Stimulated activated CD8-positive, alpha-beta memory T cell treated with anti-CD3 and anti-CD28 coated beads, Interleukin-15, amount 100 ng/mL, for 4 hours (primary cell): ENCODE data around the gene CD209.
"Not testable (repeated sequence)": the region's sequence is repeated elsewhere in the genome, so short reads cannot be mapped to it uniquely, and the experiment has no call there.

Experiments used
- DNase-seq, 2 donors: peaks; one replicate each; pipeline ENCODE4 v3.0.0-alpha.2; 2020; ENCODE audit warnings: low read depth in 2 of 2

Gene CD209

GRCh38 chr19:7746903-7747884 is at the start of gene CD209:
TSS of gene CD209 (minus strand) at chr19:7747534. CDS start at chr19:7747511, 23 bp downstream.
- DNase-seq = no peak

GRCh38 chr19:7795555-7796161 is 48.3 kb upstream of the CD209 start:
- DNase-seq = no peak

DNA sequence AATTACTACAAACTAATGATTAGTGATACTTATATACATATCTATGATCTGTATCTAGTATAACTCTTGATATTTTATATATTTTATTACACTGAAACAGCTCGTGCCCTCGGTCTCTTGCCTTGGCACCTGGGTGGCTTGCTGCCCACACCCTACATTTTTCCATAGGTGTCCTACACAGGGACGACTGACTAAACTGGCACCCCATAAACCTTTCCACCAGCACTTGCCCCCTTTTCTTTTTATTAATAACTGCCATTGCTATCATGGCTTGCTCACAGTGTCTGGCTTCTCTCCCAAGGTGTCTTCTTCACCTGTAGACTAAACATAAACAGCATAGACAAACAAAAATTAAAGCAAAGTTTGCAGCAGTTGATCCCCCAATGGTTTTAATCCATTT is 46.2 kb upstream of the CD209 start:
- no peak for DNase-seq

- DNase-seq = not testable (repeated sequence)
Measured at GRCh38 chr19:7792701-7793100, 45.4 kb upstream of the CD209 start.

DNA sequence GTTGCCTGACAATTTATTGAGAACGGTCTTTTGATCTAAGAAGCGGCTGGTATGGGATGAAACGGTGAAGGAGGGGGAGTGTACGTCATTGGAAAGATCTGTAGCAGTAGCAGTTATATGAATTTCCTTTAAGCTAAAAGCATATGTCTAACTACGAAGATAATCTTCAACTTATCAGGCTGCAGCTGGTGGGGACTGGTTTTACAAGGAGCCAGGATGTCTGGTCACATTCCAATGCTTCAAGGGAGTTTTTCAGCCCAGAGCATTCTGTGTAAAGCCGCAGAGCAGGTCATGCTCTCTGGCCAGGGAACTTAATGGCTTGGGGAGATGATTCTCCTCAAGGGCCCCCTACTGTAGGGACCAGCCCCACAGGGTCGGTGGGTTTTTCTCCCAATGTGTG is 44.9 kb upstream of the CD209 start:
- DNase-seq = no peak

GRCh38 chr19:7790416-7790815 is 43.1 kb upstream of the CD209 start:
- no peak for DNase-seq

DNA sequence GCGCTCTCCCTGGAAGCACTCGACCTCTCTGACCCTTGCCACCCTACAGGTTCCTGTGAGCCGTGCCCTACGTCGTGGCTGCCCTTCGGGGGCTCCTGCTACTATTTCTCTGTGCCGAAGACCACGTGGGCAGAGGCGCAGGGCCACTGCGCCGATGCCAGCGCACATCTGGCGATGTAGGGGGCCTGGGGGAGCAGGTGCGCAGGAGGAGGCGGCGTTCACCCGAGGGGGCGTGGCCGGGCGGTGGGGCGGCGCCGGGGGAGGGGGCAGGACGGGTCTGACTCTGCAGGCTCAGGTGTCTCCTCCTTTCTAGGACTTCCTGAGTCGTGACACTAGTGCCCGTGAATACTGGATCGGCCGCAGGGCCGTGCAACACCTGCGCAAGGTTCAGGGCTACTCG is 42.1 kb upstream of the CD209 start:
- DNase-seq = no peak

- no peak for DNase-seq
Measured at GRCh38 chr19:7788933-7789323, 41.6 kb upstream of the CD209 start.

- DNase-seq = no peak
Measured at GRCh38 chr19:7788178-7788932, 41.0 kb upstream of the CD209 start.

DNA sequence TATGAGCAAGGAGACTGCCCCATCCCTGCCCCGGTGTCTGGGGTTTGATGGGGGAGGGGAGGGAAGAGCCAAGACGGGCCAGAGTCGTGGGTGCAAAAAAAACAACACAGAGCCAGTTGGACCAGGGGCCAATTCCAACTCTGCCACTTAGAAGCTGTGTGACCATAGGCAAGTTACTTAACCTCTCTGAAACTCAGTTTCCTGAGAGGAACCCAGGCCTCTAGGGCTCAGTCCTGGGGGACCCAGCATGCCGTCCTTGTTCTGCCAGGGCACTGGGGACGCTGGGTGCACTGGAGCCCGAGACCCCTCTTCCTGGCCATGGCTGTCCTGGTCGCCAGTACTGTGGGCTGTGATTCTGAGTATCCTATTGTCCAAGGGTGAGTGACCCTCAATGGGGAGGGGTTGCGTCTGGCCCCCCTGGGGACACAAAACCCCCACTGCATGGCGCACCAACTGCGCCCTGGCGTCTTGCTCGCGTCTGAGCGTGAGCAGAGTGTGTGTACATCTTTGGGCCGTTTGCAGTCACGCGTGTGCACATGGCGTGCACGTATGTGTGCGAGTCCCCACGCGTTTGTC is 40.4 kb upstream of the CD209 start:
- DNase-seq = no peak

- no peak for DNase-seq
Measured at GRCh38 chr19:7787141-7787540, 39.8 kb upstream of the CD209 start.

DNA sequence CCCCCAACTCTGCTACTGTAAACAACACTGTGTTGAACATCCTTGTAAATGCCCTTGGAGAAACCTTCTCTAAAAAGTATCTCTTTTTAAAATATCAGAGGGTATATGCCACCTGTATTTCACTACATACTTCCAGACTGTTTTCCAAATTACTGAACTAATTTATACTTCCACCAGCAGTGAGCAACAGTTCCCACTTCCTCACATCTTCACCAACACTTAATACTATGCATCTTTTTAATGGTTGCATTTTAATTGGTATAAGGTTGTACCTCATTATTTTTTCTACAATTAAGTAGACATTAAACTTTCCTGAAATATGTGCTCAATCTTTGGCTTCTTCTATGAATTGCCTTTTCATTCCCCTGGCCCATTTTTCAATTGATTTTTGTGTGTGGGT is 37.5 kb upstream of the CD209 start:
- no peak for DNase-seq

DNA sequence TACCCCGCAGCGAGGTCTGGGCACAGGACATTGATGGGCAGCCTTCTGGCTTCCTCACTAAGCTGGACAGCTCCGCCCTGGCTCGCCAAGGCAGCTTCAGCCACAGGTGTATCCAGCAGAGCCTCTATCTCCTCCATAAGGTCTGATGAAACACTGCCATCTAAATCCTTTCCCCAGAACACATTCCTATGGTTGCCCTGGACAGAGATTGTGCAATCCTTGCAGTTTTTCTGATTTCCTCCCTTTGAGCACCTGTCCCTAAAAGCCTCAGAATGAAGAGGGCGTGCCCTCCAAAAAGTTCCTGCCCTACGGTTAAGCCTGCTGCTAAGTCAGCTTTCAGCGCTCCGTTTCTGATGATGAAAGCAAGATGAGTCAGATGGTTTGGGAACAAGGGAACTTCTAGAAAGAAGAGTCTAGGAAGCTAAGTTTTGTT is 36.7 kb upstream of the CD209 start:
- no peak for DNase-seq

DNA sequence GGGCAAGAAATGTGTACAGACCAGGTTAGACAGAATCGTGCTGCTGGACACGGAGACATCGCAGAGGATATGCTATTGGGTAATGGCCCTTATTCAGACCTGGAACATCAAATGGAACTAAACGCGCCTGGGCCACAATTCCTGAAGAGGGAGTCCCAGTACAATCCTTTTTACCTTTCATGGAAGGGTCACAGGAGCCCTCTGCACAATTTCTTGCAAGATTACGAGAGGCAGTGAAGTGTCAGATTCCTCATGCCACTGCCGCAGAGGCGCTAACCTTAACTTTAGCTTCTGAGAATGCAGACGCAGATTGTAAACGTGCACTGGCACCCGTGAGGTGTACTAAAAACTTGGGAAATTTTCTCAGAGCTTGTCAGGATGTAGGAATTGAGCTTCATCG is 33.8 kb upstream of the CD209 start:
- DNase-seq = no peak

DNA sequence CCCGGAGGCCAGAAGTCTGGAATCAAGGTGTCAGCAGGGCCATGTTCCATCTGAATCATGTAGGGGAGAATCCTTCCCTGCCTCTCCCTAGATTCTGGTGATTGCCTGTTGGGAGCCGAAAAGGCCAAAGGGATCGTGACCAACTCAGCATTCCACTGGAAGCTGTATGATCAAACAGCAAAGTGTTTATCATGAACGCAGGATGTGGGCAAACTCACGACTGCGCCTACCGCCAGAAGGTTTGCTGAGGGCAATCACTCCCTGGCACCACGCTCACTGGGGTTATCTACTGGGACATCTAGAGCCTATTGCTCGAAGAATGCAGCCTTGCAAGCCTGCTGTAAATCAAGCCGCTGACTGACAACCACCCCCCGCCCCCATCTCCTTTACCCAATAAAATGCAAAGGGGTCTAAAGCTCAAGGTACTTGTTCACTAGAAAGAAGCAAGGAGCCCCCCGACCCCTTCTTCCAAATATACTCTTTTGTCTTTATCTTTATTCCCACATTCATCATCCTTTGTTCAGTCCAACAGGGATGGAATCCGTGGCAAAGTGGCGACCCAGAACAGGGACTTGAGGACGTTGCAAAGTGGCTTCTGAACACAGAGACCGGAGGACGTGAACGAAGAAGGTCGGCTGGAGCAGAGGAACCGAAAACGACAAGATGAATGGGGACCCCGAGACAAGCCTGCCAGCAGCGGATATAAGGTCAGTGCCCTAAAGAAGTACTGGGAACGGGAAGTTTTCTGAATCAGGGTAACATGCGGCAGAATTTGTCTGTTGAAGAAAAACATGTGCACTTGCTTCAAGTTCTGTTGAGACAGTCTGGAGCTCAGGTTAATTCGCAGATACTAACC is 32.5 kb upstream of the CD209 start:
- no peak for DNase-seq

DNA sequence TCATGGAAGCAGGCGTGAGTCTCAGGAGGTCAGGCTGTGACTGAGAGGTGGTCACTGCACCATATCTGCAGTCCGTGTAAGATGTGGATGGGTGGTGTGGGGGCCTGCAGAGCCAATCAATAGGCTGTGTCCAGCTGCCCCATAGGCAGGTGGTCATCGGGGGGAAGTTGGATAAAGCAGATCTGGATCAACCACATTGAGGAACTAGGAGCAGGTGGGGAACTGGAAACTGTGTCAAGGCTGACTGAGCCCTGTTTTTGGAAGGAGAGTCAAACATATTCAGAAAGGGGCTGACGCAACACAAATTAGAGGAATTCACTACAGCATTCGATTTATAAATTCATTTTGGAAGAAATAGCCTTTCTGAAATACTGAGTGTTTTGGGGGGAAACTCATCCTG is 30.7 kb upstream of the CD209 start:
- no peak for DNase-seq

- DNase-seq = no peak
Measured at GRCh38 chr19:7775761-7776160, 28.4 kb upstream of the CD209 start.

- no peak for DNase-seq
Measured at GRCh38 chr19:7773841-7774240, 26.5 kb upstream of the CD209 start.

DNA sequence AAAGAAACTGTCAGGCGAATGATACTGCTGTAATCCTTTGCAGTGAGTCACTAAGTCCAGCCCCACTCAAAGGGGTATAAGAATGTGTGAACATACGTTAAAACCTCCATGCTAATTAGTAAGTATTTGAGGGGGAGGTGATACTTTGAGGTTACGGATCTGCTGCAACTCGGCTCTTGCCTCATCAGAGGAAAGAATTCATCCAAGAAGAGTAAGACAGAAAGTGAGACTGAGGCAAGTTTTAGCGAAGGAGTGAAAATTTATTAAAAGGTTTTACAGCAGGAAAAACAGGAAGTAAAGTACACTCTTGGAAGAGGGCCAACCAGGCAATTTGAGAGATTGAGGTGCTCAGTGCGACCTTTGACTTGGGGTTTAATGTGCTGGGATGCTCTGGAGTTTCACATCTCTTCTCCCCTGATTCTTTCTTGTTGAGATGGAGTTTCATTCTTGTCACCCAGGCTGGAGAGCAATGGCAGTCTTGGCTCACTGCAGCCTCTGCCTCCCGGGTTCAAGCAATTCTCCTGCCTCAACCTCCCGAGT is 25.5 kb upstream of the CD209 start:
- DNase-seq = peak in 1 of 2 donors; percentile 13

DNA sequence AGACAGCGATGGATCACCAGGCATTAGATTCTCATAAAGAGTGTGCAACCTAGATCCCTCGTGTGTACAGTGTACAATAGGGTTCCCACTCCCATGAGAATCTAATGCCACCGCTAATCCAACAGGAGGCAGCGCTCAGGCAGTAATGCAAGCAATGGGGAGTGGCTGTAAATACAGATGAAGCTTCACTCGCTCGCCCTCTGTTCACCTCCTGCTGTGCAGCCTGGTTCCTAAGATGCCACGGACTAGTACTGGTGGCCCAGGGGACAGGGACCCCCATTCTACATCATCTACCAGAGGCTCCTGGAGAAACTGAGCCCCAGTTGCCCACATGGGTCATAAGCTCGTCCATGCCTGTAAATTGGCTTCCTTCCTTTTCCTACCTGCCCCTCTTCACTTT is 23.7 kb upstream of the CD209 start:
- no peak for DNase-seq

DNA sequence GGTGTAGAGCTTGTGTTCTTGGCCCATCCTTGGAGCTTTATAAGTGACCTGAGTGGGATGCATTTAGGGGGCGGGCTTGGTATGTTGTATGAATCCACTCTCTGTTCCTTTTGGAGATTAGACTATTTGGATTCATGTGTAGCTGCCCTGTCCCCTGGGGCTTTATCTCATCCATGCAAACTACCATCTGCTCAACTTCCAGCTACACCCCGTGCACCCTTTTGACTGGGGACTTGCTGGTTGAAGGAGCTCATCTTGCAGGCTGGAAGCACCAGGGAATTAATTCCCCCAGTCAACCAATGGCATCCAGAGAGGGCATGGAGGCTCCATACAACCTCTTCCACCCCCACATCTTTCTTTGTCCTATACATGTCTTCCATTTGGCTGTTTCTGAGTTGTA is 21.8 kb upstream of the CD209 start:
- DNase-seq = no peak
